Raji (cell line): ENCODE results near the gene WDR4.

Source experiments
- POLR2A ChIP-seq: IDR thresholded peaks from 2 replicates; pipeline ENCODE4 v1.6.1; 2011; ENCODE audit warnings: low read depth, low read length, control low read depth; ENCODE audit not compliant: insufficient read depth

The WDR4 gene

GRCh38 chr21:42847051-42847707 lies 32.2 kb downstream of the WDR4 start:
- TF ChIP-seq POLR2A = no peak

GRCh38 chr21:42846221-42846620 lies 33.1 kb downstream of the WDR4 start:
- no peak for TF ChIP-seq POLR2A

- TF ChIP-seq POLR2A = no peak
These were observed 33.9 kb downstream of the WDR4 start for GRCh38 chr21:42845296-42845965.

- TF ChIP-seq POLR2A = no peak
These were observed 34.8 kb downstream of the WDR4 start for GRCh38 chr21:42844411-42845113.

GRCh38 chr21:42843056-42843455 lies 36.3 kb downstream of the WDR4 start:
- no peak for TF ChIP-seq POLR2A

GRCh38 chr21:42841156-42841915 lies 38.0 kb downstream of the WDR4 start:
- no peak for TF ChIP-seq POLR2A

GRCh38 chr21:42840411-42841155 lies 38.8 kb downstream of the WDR4 start:
- TF ChIP-seq POLR2A = no peak

GRCh38 chr21:42839271-42840231 lies 39.8 kb downstream of the WDR4 start:
- no peak for TF ChIP-seq POLR2A

GRCh38 chr21:42837421-42838211 lies 41.7 kb downstream of the WDR4 start:
- no peak for TF ChIP-seq POLR2A

- no peak for TF ChIP-seq POLR2A
These were observed 42.5 kb downstream of the WDR4 start for GRCh38 chr21:42836767-42837301.

- no peak for TF ChIP-seq POLR2A
These were observed 43.0 kb downstream of the WDR4 start for GRCh38 chr21:42836402-42836666.

GRCh38 chr21:42835611-42836401 lies 43.5 kb downstream of the WDR4 start:
- TF ChIP-seq POLR2A = no peak
